HCT116 (cell line): Measurements from ENCODE around the gene SMIM12.

Experiments
- EGR1 ChIP-seq: IDR thresholded peaks from 2 replicates; pipeline ENCODE4 v1.6.1; 2012; ENCODE audit warnings: low read depth
- EZH2 ChIP-seq: fragments of 200-600 bp; sonication (generic); IDR thresholded peaks from 2 replicates; pipeline ENCODE4 v1.6.1; 2017; ENCODE audit warnings: antibody characterized with exemption, mixed run types
- EZH2phosphoT487 ChIP-seq: fragments of 200-600 bp; IDR thresholded peaks from 2 replicates; pipeline ENCODE4 v1.6.1; 2018; ENCODE audit warnings: antibody characterized with exemption, borderline replicate concordance
- JUND ChIP-seq: IDR thresholded peaks from 2 replicates; pipeline ENCODE4 v1.6.1; 2012
- POLR2A ChIP-seq: IDR thresholded peaks from 2 replicates; pipeline ENCODE4 v1.7.0; 2011; ENCODE audit warnings: borderline replicate concordance; ENCODE audit not compliant: insufficient read depth, insufficient read length; ENCODE audit errors: extremely low read depth
- POLR2AphosphoS5 ChIP-seq: IDR thresholded peaks from 2 replicates; pipeline ENCODE4 v1.6.1; 2011; ENCODE audit warnings: mild to moderate bottlenecking, low read depth, low read length, moderate library complexity
- RAD21 ChIP-seq: IDR thresholded peaks from 2 replicates; pipeline ENCODE4 v1.6.1; 2012; ENCODE audit warnings: low read depth, mild to moderate bottlenecking
- REST ChIP-seq: IDR thresholded peaks from 2 replicates; pipeline ENCODE4 v1.6.1; 2012; ENCODE audit warnings: low read depth
- SP1 ChIP-seq: IDR thresholded peaks from 2 replicates; pipeline ENCODE4 v1.6.1; 2012; ENCODE audit warnings: low read depth
- ZBTB33 ChIP-seq: IDR thresholded peaks from 2 replicates; pipeline ENCODE4 v1.6.1; 2011; ENCODE audit warnings: mild to moderate bottlenecking, low read length, moderate library complexity; ENCODE audit not compliant: insufficient replicate concordance; ENCODE audit errors: extremely low read depth
- ZFX ChIP-seq: fragments of 450-650 bp; IDR thresholded peaks from 2 replicates; pipeline ENCODE4 v1.6.1; 2017
- TF ChIP-seq, protein P1 (sequence below), 3 experiments: fragments of 200-600 bp in 1 of 3; sonication (generic) in 1 of 3; IDR thresholded peaks in 2 of 3; conservative IDR thresholded peaks in 1 of 3; 2 replicates each; pipeline ENCODE4 v1.5.1; 2012 to 2017; ENCODE audit warnings: low read depth in 2 of 3, low read length in 2 of 3, antibody characterized with exemption in 1 of 3, borderline replicate concordance in 1 of 3, control low read depth in 1 of 3, mild to moderate bottlenecking in 1 of 3, mixed read lengths in 1 of 3, mixed run types in 1 of 3, moderate library complexity in 1 of 3; ENCODE audit not compliant: insufficient read depth in 1 of 3
- TF ChIP-seq, protein P2 (sequence below): IDR thresholded peaks from 2 replicates; pipeline ENCODE4 v1.6.1; 2012

DNA sequence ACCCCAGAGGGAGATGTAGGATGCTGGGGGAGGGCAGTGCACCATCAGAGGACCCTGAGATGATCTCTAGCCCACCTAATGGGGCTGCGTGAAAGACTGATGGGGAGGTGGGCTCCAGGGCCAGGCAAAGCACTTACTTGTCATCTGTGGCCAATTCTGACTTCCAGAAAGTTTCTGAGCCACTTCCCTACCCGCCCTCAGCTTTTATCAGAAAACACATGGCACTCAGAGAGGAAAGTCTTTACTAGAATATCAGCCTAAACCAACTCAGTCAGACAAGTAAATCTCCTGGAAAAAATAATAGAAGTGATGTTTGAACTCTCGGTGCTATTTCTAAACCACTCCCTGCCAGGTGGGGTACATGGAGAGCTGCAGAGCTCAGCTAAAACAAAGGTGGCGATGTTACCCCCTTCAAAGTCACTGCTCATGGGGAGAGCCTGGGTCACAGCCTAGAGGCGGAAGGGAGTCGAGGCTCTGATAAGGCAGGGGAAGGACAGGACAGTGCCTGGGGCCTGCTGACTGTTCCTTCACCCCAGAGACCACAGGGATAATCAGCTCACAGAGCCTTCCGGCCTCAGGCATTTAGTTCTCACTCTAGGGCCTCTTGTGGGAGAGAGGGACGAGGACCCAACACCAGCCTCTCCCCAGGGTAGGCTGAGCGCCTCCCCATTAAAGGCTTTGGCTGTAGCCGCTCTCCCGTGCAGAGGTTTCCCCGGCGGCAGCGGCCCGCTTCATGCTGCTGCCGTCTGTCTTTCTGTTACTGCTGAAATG is 14.2 kb downstream of the SMIM12 start:
- TF ChIP-seq POLR2AphosphoS5: no peak
- TF ChIP-seq, protein P1, sequence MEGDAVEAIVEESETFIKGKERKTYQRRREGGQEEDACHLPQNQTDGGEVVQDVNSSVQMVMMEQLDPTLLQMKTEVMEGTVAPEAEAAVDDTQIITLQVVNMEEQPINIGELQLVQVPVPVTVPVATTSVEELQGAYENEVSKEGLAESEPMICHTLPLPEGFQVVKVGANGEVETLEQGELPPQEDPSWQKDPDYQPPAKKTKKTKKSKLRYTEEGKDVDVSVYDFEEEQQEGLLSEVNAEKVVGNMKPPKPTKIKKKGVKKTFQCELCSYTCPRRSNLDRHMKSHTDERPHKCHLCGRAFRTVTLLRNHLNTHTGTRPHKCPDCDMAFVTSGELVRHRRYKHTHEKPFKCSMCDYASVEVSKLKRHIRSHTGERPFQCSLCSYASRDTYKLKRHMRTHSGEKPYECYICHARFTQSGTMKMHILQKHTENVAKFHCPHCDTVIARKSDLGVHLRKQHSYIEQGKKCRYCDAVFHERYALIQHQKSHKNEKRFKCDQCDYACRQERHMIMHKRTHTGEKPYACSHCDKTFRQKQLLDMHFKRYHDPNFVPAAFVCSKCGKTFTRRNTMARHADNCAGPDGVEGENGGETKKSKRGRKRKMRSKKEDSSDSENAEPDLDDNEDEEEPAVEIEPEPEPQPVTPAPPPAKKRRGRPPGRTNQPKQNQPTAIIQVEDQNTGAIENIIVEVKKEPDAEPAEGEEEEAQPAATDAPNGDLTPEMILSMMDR (IDR thresholded peaks at IDR 0.05 in 2 of 3, conservative IDR thresholded peaks at IDR 0.05 in 1 of 3; ENCODE audit: borderline replicate concordance in 1 of 3, insufficient read depth in 1 of 3, low read depth in 2 of 3, low read length in 2 of 3): no peak
- no peak for TF ChIP-seq POLR2A
- TF ChIP-seq, protein P2, sequence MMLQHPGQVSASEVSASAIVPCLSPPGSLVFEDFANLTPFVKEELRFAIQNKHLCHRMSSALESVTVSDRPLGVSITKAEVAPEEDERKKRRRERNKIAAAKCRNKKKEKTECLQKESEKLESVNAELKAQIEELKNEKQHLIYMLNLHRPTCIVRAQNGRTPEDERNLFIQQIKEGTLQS: no peak
- no peak for TF ChIP-seq EZH2
- no peak for TF ChIP-seq EZH2phosphoT487
- no peak for TF ChIP-seq JUND
- TF ChIP-seq EGR1: no peak
- no peak for TF ChIP-seq ZFX
- no peak for TF ChIP-seq REST
- no peak for TF ChIP-seq SP1
- no peak for TF ChIP-seq RAD21
- no peak for TF ChIP-seq ZBTB33
